ENCODE data around the gene KSR1. TPM values are rescaled to one million over a fixed set of nuclear protein-coding genes. Genes with fewer than 3 reads are reported as not detected.

The KSR1 gene
- total and polyA plus RNA-seq, 2 of the 8 experiments (the other 6 are each of a cell fraction or from before 2014, with no cell fraction given), result 14.1 to 34.7 TPM

- TF ChIP-seq, protein P1, sequence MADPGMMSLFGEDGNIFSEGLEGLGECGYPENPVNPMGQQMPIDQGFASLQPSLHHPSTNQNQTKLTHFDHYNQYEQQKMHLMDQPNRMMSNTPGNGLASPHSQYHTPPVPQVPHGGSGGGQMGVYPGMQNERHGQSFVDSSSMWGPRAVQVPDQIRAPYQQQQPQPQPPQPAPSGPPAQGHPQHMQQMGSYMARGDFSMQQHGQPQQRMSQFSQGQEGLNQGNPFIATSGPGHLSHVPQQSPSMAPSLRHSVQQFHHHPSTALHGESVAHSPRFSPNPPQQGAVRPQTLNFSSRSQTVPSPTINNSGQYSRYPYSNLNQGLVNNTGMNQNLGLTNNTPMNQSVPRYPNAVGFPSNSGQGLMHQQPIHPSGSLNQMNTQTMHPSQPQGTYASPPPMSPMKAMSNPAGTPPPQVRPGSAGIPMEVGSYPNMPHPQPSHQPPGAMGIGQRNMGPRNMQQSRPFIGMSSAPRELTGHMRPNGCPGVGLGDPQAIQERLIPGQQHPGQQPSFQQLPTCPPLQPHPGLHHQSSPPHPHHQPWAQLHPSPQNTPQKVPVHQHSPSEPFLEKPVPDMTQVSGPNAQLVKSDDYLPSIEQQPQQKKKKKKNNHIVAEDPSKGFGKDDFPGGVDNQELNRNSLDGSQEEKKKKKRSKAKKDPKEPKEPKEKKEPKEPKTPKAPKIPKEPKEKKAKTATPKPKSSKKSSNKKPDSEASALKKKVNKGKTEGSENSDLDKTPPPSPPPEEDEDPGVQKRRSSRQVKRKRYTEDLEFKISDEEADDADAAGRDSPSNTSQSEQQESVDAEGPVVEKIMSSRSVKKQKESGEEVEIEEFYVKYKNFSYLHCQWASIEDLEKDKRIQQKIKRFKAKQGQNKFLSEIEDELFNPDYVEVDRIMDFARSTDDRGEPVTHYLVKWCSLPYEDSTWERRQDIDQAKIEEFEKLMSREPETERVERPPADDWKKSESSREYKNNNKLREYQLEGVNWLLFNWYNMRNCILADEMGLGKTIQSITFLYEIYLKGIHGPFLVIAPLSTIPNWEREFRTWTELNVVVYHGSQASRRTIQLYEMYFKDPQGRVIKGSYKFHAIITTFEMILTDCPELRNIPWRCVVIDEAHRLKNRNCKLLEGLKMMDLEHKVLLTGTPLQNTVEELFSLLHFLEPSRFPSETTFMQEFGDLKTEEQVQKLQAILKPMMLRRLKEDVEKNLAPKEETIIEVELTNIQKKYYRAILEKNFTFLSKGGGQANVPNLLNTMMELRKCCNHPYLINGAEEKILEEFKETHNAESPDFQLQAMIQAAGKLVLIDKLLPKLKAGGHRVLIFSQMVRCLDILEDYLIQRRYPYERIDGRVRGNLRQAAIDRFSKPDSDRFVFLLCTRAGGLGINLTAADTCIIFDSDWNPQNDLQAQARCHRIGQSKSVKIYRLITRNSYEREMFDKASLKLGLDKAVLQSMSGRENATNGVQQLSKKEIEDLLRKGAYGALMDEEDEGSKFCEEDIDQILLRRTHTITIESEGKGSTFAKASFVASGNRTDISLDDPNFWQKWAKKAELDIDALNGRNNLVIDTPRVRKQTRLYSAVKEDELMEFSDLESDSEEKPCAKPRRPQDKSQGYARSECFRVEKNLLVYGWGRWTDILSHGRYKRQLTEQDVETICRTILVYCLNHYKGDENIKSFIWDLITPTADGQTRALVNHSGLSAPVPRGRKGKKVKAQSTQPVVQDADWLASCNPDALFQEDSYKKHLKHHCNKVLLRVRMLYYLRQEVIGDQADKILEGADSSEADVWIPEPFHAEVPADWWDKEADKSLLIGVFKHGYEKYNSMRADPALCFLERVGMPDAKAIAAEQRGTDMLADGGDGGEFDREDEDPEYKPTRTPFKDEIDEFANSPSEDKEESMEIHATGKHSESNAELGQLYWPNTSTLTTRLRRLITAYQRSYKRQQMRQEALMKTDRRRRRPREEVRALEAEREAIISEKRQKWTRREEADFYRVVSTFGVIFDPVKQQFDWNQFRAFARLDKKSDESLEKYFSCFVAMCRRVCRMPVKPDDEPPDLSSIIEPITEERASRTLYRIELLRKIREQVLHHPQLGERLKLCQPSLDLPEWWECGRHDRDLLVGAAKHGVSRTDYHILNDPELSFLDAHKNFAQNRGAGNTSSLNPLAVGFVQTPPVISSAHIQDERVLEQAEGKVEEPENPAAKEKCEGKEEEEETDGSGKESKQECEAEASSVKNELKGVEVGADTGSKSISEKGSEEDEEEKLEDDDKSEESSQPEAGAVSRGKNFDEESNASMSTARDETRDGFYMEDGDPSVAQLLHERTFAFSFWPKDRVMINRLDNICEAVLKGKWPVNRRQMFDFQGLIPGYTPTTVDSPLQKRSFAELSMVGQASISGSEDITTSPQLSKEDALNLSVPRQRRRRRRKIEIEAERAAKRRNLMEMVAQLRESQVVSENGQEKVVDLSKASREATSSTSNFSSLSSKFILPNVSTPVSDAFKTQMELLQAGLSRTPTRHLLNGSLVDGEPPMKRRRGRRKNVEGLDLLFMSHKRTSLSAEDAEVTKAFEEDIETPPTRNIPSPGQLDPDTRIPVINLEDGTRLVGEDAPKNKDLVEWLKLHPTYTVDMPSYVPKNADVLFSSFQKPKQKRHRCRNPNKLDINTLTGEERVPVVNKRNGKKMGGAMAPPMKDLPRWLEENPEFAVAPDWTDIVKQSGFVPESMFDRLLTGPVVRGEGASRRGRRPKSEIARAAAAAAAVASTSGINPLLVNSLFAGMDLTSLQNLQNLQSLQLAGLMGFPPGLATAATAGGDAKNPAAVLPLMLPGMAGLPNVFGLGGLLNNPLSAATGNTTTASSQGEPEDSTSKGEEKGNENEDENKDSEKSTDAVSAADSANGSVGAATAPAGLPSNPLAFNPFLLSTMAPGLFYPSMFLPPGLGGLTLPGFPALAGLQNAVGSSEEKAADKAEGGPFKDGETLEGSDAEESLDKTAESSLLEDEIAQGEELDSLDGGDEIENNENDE (IDR thresholded peaks at IDR 0.05; ENCODE audit: insufficient replicate concordance, low read length), result no peak
- no peak for TF ChIP-seq KDM5A (IDR thresholded peaks at IDR 0.05; ENCODE audit: low read length)
- no peak for TF ChIP-seq POU5F1 (IDR thresholded peaks at IDR 0.05; ENCODE audit: low read depth, low read length)
- no peak for TF ChIP-seq CBX5 (IDR thresholded peaks at IDR 0.05; ENCODE audit: low read depth, low read length)
- TF ChIP-seq NANOG (IDR thresholded peaks at IDR 0.05; ENCODE audit: insufficient read depth, low read depth, low read length, poor library complexity, severe bottlenecking), result no peak
- TF ChIP-seq MAFK (IDR thresholded peaks at IDR 0.05; ENCODE audit: low read depth, low read length), result no peak
Observed at GRCh38 chr17:27595208-27595607, 139.0 kb downstream of the KSR1 start (continued).

Measured in H1 (cell line).